Measurements from ENCODE around the gene DRC3. TPM values are rescaled to one million over a fixed set of nuclear protein-coding genes. Genes with fewer than 3 reads are reported as not detected.

Gene DRC3
- total RNA-seq, 2 experiments from 2014 or later, result 0.19 TPM; not detected in 1

- no peaks in the 10 kb centered on the region for H3K9me3 ChIP-seq (ENCODE audit: low read length)
- H3K4me2 ChIP-seq (ENCODE audit: low read length), result no peak overlapping the region
- H3K79me2 ChIP-seq (ENCODE audit: insufficient read depth, low read depth, low read length), result no peaks in the 10 kb centered on the region
- no TSS peak for BruUV-seq (replicated peaks)
- ChIA-PET CTCF (ENCODE audit: unreplicated experiment) (no interaction called here), POLR2A (interaction anchor here (0.6 to 0.8 kb wide), 3 partner anchors 19 to 308 kb away, joined by 3 read pairs; no protein-coding TSS in a partner anchor)
- H3K36me3 ChIP-seq (ENCODE audit: insufficient read depth, low read length), result no peaks in the 10 kb centered on the region
- no peaks in the 10 kb centered on the region for H3K4me1 ChIP-seq (ENCODE audit: insufficient read depth, low read length, poor library complexity, severe bottlenecking)
- intact Hi-C loops (cut with micrococcal nuclease; ENCODE audit: unreplicated experiment), result no loop called here
- TF ChIP-seq EZH2phosphoT487 (IDR thresholded peaks at IDR 0.05; ENCODE audit: borderline replicate concordance, low read depth, low read length) (no peak), CTCF (conservative IDR thresholded peaks at IDR 0.05; ENCODE audit: low read length) (no peak)
- no peaks in the 10 kb centered on the region for H4K20me1 ChIP-seq (ENCODE audit: insufficient read depth, low read length)
- no peak for DNase-seq (ENCODE audit: low spot score)
- H3K9me2 ChIP-seq (ENCODE audit: insufficient read depth, low read length), result no peaks in the 10 kb centered on the region
- H2AFZ ChIP-seq (ENCODE audit: low read length), result no peak overlapping the region
- H3K4me3 ChIP-seq (ENCODE audit: low read depth, low read length, poor library complexity, severe bottlenecking), result no peak overlapping the region
- H3K27ac ChIP-seq (ENCODE audit: low read depth, low read length, poor library complexity, severe bottlenecking), result no peak overlapping the region
Measured at GRCh38 chr17:17926036-17926435, 46.6 kb upstream of the DRC3 start.

GRCh38 chr17:17926840-17927449, 45.7 kb upstream of the DRC3 start:
- no TSS peak for BruUV-seq (replicated peaks)
- Histone ChIP-seq H3K4me3 (ENCODE audit: low read depth, low read length, poor library complexity, severe bottlenecking) (no peak overlapping the region), H4K20me1 (ENCODE audit: insufficient read depth, low read length) (no peaks in the 10 kb centered on the region), H3K27ac (ENCODE audit: low read depth, low read length, poor library complexity, severe bottlenecking) (no peak overlapping the region), H3K79me2 (ENCODE audit: insufficient read depth, low read depth, low read length) (no peaks in the 10 kb centered on the region), H3K9me3 (ENCODE audit: low read length) (no peaks in the 10 kb centered on the region), H3K4me2 (ENCODE audit: low read length) (no peak overlapping the region), H3K36me3 (ENCODE audit: insufficient read depth, low read length) (no peaks in the 10 kb centered on the region), H3K4me1 (ENCODE audit: insufficient read depth, low read length, poor library complexity, severe bottlenecking) (no peaks in the 10 kb centered on the region), H2AFZ (ENCODE audit: low read length) (no peak overlapping the region), H3K9me2 (ENCODE audit: insufficient read depth, low read length) (no peaks in the 10 kb centered on the region)
- ChIA-PET CTCF (ENCODE audit: unreplicated experiment) (no interaction called here), POLR2A (interaction anchor here (0.8 kb wide), 1 partner anchor 18 kb away, joined by 3 read pairs; no protein-coding TSS in a partner anchor)
- TF ChIP-seq CTCF (conservative IDR thresholded peaks at IDR 0.05; ENCODE audit: low read length) (no peak), EZH2phosphoT487 (IDR thresholded peaks at IDR 0.05; ENCODE audit: borderline replicate concordance, low read depth, low read length) (no peak)
- no peak for DNase-seq (ENCODE audit: low spot score)
- intact Hi-C loops (cut with micrococcal nuclease; ENCODE audit: unreplicated experiment), result no loop called here
